Measurements from ENCODE around the gene TMEM255B. TPM values are rescaled to one million over a fixed set of nuclear protein-coding genes. Genes with fewer than 3 reads are reported as not detected.

The TMEM255B gene
- polyA plus RNA-seq, 2 donors = 3.1 to 6.8 TPM

DNA sequence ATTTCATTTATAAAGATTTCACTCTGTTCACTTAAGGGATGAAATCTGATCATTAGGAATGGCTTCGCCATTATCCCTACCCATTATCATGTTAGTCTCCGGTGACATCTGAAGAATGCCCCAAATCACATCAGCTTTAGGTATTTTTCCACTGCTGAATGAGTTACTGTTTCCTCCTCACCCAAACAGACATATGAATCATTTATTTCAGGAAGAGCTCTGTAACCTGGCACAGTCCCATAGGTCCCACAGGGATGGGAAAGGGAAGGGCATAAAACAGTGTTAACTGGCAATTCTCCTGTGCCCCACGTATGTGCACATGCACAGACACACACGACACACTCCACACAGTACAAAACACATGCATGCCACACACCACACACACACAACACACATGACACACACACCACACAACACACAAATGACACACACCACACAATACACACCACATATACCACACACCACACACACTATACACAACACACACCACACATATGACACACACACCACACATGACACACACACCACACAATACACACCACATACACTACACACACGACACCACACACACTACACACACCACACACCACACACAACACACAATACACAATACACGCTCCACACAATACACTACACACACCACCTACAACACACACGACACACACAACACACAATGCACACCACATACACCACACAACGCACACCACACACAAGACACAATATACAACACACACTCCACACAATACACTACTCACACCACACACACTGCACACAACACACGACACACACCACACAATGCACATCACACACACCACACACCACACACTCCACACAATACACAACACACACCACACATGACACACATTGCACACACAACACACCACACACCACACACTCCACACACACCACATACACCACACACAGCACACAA, 15.4 kb downstream of the TMEM255B start:
- no peak overlapping the region for H3K4me3 ChIP-seq (ENCODE audit: low read depth in 1 of 2, low read length in 2 of 2)
- H3K4me1 ChIP-seq (ENCODE audit: control insufficient read depth in 2 of 2, insufficient read depth in 2 of 2, low read length in 1 of 2) = peaks cover 0 to 7% of the 10 kb centered on the region in 2 donors
- no peaks in the 10 kb centered on the region for H3K27me3 ChIP-seq (ENCODE audit: control insufficient read depth in 1 of 2, insufficient read depth in 2 of 2, low read length in 2 of 2)
- peaks cover 0 to 3% of the 10 kb centered on the region in 2 donors for H3K9me3 ChIP-seq (ENCODE audit: control insufficient read depth in 2 of 2, insufficient read depth in 1 of 2, low read depth in 1 of 2, low read length in 1 of 2)
- H3K27ac ChIP-seq (ENCODE audit: low read depth in 2 of 2, low read length in 1 of 2) = no peak overlapping the region
- WGBS, 2 donors = 70% methylated on average over 9 of the region's 9 CpGs
- no peaks in the 10 kb centered on the region for H3K36me3 ChIP-seq (ENCODE audit: control insufficient read depth in 2 of 2, insufficient read depth in 2 of 2, low read length in 1 of 2)

DNA sequence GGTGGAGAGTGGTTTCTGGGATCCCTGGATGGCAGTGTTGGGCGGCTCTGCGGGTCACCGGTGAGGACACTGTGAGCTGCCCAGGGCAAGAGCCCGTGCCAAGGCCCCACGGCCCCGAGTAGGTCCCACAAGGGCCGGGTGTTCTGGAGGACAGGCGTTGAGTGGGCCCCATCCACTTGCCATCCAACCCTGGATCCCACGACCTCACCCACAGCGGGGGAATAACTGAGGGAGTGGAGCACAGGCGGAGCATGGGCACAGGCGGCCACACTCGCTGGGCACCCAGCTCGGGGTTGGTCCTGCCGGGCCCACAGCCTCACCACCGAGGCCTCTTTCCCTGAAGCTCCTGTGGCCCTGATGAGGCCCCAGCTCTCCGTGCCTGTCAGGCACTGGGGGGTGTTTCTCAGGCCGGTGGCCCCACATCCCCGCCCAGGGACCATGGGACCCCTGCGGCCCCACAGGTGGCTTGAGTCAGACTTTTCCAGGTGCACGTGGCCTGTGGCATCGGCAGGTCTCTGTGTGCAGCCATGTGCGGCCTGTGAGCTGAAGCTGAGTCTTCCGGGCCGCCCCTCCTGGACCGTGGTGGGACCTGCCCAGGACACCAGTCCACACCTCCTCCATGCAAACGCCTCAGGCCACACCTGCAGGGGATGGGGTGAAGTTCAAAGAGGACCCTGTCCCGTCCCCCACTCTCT, 16.6 kb downstream of the TMEM255B start:
- no peaks in the 10 kb centered on the region for H3K27me3 ChIP-seq (ENCODE audit: control insufficient read depth in 1 of 2, insufficient read depth in 2 of 2, low read length in 2 of 2)
- H3K9me3 ChIP-seq (ENCODE audit: control insufficient read depth in 2 of 2, insufficient read depth in 1 of 2, low read depth in 1 of 2, low read length in 1 of 2) = peaks cover 0 to 3% of the 10 kb centered on the region in 2 donors
- WGBS, 2 donors = 90 to 91% methylated on average over 28 of the region's 28 CpGs
- H3K4me1 ChIP-seq (ENCODE audit: control insufficient read depth in 2 of 2, insufficient read depth in 2 of 2, low read length in 1 of 2) = peaks cover 0 to 7% of the 10 kb centered on the region in 2 donors
- no peak overlapping the region for H3K4me3 ChIP-seq (ENCODE audit: low read depth in 1 of 2, low read length in 2 of 2)
- no peaks in the 10 kb centered on the region for H3K36me3 ChIP-seq (ENCODE audit: control insufficient read depth in 2 of 2, insufficient read depth in 2 of 2, low read length in 1 of 2)
- H3K27ac ChIP-seq (ENCODE audit: low read depth in 2 of 2, low read length in 1 of 2) = no peak overlapping the region

DNA sequence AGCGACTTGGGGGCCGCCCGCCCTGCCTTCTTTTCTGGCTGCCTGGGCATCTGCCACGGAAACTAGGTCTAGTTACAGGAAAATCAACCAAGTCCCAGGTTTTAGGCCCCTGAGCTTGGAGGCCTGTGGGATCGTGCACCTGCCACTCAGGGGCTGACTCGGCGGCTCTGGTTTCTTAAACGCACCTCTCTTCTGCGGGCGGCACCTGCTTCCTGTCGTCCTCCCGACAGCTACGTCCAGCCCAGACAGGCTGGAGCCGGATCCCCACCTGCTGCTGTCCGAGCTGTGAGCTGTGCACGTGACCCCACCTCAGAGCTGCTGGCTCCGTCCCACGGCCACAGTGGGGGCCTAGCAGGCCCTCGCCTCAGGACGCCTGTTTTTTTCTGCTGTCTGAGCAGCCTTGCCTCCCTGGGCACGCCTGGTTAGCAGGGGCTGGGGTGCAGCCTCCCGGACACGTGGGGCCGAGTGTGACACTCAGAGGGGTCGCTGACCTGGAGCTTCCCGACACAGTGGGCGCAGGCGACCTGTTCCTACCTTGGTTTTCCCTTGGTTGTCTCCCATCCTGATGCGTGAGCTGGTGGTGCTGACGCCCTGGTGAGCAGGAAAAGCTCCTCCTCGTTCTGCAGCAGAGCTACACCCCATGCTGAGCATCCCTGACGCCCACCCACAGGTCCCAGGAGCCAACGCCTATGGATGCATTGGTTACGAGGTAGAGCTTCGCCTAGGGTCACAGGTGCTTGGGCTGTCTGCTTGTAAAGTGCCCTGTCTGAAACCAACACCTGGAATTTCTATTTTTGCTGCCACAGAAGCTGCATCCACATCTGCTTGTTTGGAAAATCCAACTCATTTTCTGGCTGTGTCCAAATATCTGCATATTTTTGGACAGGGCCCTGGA, 17.5 kb downstream of the TMEM255B start:
- Histone ChIP-seq H3K27ac (ENCODE audit: low read depth in 2 of 2, low read length in 1 of 2) (no peak overlapping the region), H3K9me3 (ENCODE audit: control insufficient read depth in 2 of 2, insufficient read depth in 1 of 2, low read depth in 1 of 2, low read length in 1 of 2) (peaks cover 0 to 3% of the 10 kb centered on the region in 2 donors), H3K36me3 (ENCODE audit: control insufficient read depth in 2 of 2, insufficient read depth in 2 of 2, low read length in 1 of 2) (no peaks in the 10 kb centered on the region), H3K27me3 (ENCODE audit: control insufficient read depth in 1 of 2, insufficient read depth in 2 of 2, low read length in 2 of 2) (no peaks in the 10 kb centered on the region), H3K4me1 (ENCODE audit: control insufficient read depth in 2 of 2, insufficient read depth in 2 of 2, low read length in 1 of 2) (peaks cover 0 to 7% of the 10 kb centered on the region in 2 donors), H3K4me3 (ENCODE audit: low read depth in 1 of 2, low read length in 2 of 2) (no peak overlapping the region)
- WGBS, 2 donors = 67 to 74% methylated on average over 35 of the region's 35 CpGs

DNA sequence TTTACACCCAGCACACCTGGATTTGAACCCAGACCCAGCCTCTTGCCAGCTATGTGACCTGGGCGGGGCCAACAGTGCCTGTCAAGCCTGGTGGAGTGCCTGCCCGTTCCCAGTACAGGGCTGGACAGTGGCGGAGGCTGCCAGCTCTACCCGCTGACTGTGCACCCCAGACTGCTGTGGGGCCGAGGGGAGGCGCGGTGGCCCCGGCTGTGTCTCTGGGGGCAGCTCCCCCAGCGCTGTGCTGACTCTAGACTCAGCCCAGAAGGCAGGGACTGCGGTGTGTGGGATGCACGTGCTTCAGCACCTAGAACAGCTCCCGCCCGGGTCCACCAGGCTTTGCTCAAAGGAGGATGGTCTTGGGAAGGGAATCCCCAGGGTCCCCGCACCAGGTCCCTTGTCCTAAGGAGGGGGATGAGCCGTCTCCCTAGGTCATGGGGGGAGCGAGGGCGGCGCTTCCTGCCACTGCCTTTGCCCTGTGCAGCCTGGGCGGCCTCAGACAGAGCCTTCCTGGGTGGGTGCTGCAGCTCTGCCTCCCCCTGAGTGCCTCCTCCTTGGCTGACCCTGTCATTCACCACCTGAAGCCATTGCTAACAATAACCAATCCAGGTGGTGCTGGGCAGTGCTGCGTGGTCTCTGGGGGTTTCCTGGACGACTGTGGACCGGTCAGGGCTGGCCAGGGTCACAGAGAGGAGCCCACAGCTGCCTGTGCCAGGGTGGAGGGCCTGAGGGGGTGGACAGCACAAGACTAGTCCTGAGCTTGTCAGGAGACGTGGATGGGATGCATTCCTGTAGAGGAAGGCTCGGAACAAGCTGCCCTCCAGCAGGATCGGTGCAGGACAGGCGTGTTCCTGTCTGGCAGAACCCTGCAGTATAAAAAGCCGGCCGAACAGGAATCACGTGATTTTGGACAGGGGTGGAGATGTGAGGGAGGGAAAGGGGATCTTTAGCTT, 18.6 kb downstream of the TMEM255B start:
- no peak overlapping the region for H3K27ac ChIP-seq (ENCODE audit: low read depth in 2 of 2, low read length in 1 of 2)
- WGBS, 2 donors = 32 to 34% methylated on average over 29 of the region's 29 CpGs

DNA sequence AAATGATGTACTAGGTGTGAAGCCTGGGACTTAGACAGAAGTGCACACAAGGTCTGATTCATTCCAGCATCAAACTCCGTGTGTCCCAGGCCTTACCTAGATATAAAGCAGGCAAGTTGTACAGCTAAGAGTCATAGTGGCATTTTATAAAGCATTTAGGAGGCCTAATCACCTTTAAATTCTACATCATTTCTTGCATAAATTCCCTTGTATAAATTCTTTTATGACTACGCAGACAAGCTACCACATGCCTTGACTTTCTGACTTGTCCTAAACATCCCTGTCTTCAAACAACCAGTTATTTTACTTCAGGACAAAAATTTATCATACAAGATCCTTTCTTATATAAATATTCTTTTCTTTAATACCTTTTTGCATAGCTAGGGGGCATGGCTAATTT, 22.5 kb downstream of the TMEM255B start:
- peaks cover 0 to 2% of the 10 kb centered on the region in 2 donors for H3K4me1 ChIP-seq (ENCODE audit: control insufficient read depth in 2 of 2, insufficient read depth in 2 of 2, low read length in 1 of 2)
- H3K27ac ChIP-seq (ENCODE audit: low read depth in 2 of 2, low read length in 1 of 2) = no peak overlapping the region
- 52 to 56% methylated on average over 2 of the region's 2 CpGs for WGBS, 2 donors
- H3K4me3 ChIP-seq (ENCODE audit: low read depth in 1 of 2, low read length in 2 of 2) = no peak overlapping the region
- no peaks in the 10 kb centered on the region for H3K27me3 ChIP-seq (ENCODE audit: control insufficient read depth in 1 of 2, insufficient read depth in 2 of 2, low read length in 2 of 2)
- H3K9me3 ChIP-seq (ENCODE audit: control insufficient read depth in 2 of 2, insufficient read depth in 1 of 2, low read depth in 1 of 2, low read length in 1 of 2) = no peaks in the 10 kb centered on the region
- peaks cover 0 to 3% of the 10 kb centered on the region in 2 donors for H3K36me3 ChIP-seq (ENCODE audit: control insufficient read depth in 2 of 2, insufficient read depth in 2 of 2, low read length in 1 of 2)

More for the DNA sequence above, 18.6 kb downstream of the TMEM255B start:
- H3K9me3 ChIP-seq (ENCODE audit: control insufficient read depth in 2 of 2, insufficient read depth in 1 of 2, low read depth in 1 of 2, low read length in 1 of 2) = peaks cover 0 to 3% of the 10 kb centered on the region in 2 donors
- no peak overlapping the region for H3K4me3 ChIP-seq (ENCODE audit: low read depth in 1 of 2, low read length in 2 of 2)
- no peaks in the 10 kb centered on the region for H3K36me3 ChIP-seq (ENCODE audit: control insufficient read depth in 2 of 2, insufficient read depth in 2 of 2, low read length in 1 of 2)
- H3K4me1 ChIP-seq (ENCODE audit: control insufficient read depth in 2 of 2, insufficient read depth in 2 of 2, low read length in 1 of 2) = peaks cover 0 to 7% of the 10 kb centered on the region in 2 donors
- no peaks in the 10 kb centered on the region for H3K27me3 ChIP-seq (ENCODE audit: control insufficient read depth in 1 of 2, insufficient read depth in 2 of 2, low read length in 2 of 2)

DNA sequence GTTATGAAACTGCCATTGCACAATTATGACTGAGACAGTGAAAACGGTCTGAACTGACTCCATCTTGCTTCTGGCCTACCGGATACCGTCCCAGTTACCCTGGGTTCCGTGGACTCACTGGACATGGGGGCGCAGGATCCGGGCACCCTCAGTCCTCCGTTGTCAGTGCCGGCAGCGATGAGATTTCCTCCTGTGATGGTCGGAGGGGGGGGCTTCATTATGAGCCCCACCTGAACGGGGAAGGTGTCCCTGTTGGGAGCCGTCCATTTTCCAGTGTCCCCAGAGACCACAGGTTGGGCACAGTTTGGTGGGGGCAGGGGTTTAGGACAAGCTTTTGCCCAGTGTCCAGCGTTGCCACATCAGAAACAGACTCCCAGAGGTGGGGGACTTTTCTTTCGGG, 23.4 kb downstream of the TMEM255B start:
- no peaks in the 10 kb centered on the region for H3K9me3 ChIP-seq (ENCODE audit: control insufficient read depth in 2 of 2, insufficient read depth in 1 of 2, low read depth in 1 of 2, low read length in 1 of 2)
- H3K27me3 ChIP-seq (ENCODE audit: control insufficient read depth in 1 of 2, insufficient read depth in 2 of 2, low read length in 2 of 2) = no peaks in the 10 kb centered on the region
- 76 to 85% methylated on average over 14 of the region's 14 CpGs for WGBS, 2 donors
- H3K4me3 ChIP-seq (ENCODE audit: low read depth in 1 of 2, low read length in 2 of 2) = no peak overlapping the region
- H3K4me1 ChIP-seq (ENCODE audit: control insufficient read depth in 2 of 2, insufficient read depth in 2 of 2, low read length in 1 of 2) = peaks cover 0 to 2% of the 10 kb centered on the region in 2 donors
- no peak overlapping the region for H3K27ac ChIP-seq (ENCODE audit: low read depth in 2 of 2, low read length in 1 of 2)
- H3K36me3 ChIP-seq (ENCODE audit: control insufficient read depth in 2 of 2, insufficient read depth in 2 of 2, low read length in 1 of 2) = peaks cover 0 to 3% of the 10 kb centered on the region in 2 donors

DNA sequence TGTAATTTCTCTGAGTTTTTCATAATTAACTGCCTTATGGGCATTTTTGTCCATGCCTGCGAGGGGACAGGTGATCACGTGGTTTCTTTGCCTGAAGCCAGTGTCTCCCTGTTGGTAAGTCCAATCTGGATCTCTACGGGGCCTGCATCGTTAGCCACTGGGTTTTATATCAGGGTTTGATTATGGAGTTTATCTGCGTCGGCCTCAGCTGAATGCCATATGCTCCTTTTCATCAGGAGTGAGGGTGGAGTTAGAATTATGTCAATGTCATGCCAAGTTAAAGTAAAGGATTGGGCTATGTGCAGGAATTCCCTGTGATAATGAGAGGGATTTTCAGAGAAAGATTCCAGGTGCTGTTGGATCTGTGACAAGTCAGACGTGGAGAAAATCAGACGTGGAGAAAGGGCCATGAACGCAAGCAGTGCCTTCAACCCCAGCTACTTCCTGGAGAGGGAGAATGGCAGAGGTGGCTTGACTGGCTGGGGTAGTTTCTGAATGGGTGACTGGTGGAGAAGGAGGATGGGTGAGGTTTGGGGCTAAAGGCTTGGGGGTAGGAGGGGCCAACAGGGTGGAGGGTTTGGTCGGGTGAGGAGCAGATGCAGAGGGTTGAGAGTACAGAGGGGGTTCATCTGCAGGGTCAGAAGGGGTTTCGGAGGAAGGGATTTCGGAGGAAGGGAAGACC, 24.3 kb downstream of the TMEM255B start:
- Histone ChIP-seq H3K27ac (ENCODE audit: low read depth in 2 of 2, low read length in 1 of 2) (no peak overlapping the region), H3K4me1 (ENCODE audit: control insufficient read depth in 2 of 2, insufficient read depth in 2 of 2, low read length in 1 of 2) (peaks cover 0 to 2% of the 10 kb centered on the region in 2 donors), H3K27me3 (ENCODE audit: control insufficient read depth in 1 of 2, insufficient read depth in 2 of 2, low read length in 2 of 2) (no peaks in the 10 kb centered on the region), H3K4me3 (ENCODE audit: low read depth in 1 of 2, low read length in 2 of 2) (no peak overlapping the region), H3K36me3 (ENCODE audit: control insufficient read depth in 2 of 2, insufficient read depth in 2 of 2, low read length in 1 of 2) (peaks cover 0 to 3% of the 10 kb centered on the region in 2 donors), H3K9me3 (ENCODE audit: control insufficient read depth in 2 of 2, insufficient read depth in 1 of 2, low read depth in 1 of 2, low read length in 1 of 2) (no peaks in the 10 kb centered on the region)
- WGBS, 2 donors = 62 to 66% methylated on average over 12 of the region's 12 CpGs

DNA sequence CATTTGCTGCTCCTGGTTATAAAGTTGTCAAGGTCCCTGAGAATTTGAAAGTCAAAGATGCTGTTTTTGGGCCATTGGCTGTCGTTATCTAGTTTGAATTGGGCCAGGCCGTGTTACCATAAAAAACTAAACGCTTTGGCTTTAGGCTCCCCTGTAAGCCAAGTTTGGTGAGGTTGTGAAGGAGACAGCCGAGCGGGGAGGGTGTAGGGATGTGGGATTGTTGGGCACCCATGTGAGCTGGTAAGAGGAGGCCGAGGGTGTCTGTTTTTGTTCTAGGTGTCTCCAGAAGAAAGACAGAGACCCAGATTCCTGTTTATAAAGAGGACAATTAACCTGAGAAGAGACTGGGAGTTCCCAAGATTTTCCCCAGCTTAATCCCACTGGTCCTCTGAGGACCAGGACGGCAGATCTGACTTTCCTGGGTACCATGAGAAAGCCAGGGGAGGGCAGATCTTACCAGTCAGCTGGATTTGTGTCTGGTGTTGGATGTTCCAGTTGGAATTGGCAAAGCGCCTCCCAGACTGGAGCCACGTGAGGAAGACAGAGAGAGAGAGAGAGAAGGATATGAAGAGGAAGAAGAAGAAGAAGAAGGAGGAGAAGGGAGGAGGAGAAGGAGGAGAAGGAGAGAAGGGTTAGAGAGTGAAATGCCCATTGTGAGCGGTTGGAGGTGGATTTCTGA, 25.1 kb downstream of the TMEM255B start:
- Histone ChIP-seq H3K4me1 (ENCODE audit: control insufficient read depth in 2 of 2, insufficient read depth in 2 of 2, low read length in 1 of 2) (peaks cover 0 to 2% of the 10 kb centered on the region in 2 donors), H3K36me3 (ENCODE audit: control insufficient read depth in 2 of 2, insufficient read depth in 2 of 2, low read length in 1 of 2) (peaks cover 0 to 3% of the 10 kb centered on the region in 2 donors)
- WGBS, 2 donors = 82 to 83% methylated on average over 10 of the region's 10 CpGs

More for the DNA sequence above, 25.1 kb downstream of the TMEM255B start:
- no peak overlapping the region for H3K27ac ChIP-seq (ENCODE audit: low read depth in 2 of 2, low read length in 1 of 2)
- H3K9me3 ChIP-seq (ENCODE audit: control insufficient read depth in 2 of 2, insufficient read depth in 1 of 2, low read depth in 1 of 2, low read length in 1 of 2) = no peaks in the 10 kb centered on the region
- no peak overlapping the region for H3K4me3 ChIP-seq (ENCODE audit: low read depth in 1 of 2, low read length in 2 of 2)
- no peaks in the 10 kb centered on the region for H3K27me3 ChIP-seq (ENCODE audit: control insufficient read depth in 1 of 2, insufficient read depth in 2 of 2, low read length in 2 of 2)

Data from esophagus (tissue), 2 donors.